ENCODE measurements around the gene TAF6L. TPM values are rescaled to one million over a fixed set of nuclear protein-coding genes. Genes with fewer than 3 reads are reported as not detected.

TAF6L gene
- total and polyA plus RNA-seq, 9 of the 15 experiments (the other 6 are each of a cell fraction or from before 2014, with no cell fraction given), result 0.04 to 45.5 (median 20.8) TPM

GRCh38 chr11:62831520-62832335, 60.5 kb downstream of the TAF6L start, which contains the start of gene STX5 (continued):
- 0 out of 4 replicates have a peak, but pooled peaks of 1 of the 2 experiments have one; percentile 44 for TF ChIP-seq ZMIZ1 (IDR thresholded peaks at IDR 0.05; ENCODE audit: low read depth in 2 of 2, low read length in 2 of 2)
- TF ChIP-seq THAP12 (CRISPR knock-in tag; IDR thresholded peaks at IDR 0.05), result peak; percentile 39; the same call in 1 of the 2 replicates
- no peak for TF ChIP-seq KAT2B (IDR thresholded peaks at IDR 0.05; ENCODE audit: low read depth, low read length)
- peak; percentile 93 for TF ChIP-seq SP2 (IDR thresholded peaks at IDR 0.05; ENCODE audit: extremely low read depth, low read depth, low read length, poor library complexity, severe bottlenecking)
- peak; percentile 73 for TF ChIP-seq ZBTB12 (CRISPR knock-in tag; IDR thresholded peaks at IDR 0.05)
- TF ChIP-seq, protein P1, sequence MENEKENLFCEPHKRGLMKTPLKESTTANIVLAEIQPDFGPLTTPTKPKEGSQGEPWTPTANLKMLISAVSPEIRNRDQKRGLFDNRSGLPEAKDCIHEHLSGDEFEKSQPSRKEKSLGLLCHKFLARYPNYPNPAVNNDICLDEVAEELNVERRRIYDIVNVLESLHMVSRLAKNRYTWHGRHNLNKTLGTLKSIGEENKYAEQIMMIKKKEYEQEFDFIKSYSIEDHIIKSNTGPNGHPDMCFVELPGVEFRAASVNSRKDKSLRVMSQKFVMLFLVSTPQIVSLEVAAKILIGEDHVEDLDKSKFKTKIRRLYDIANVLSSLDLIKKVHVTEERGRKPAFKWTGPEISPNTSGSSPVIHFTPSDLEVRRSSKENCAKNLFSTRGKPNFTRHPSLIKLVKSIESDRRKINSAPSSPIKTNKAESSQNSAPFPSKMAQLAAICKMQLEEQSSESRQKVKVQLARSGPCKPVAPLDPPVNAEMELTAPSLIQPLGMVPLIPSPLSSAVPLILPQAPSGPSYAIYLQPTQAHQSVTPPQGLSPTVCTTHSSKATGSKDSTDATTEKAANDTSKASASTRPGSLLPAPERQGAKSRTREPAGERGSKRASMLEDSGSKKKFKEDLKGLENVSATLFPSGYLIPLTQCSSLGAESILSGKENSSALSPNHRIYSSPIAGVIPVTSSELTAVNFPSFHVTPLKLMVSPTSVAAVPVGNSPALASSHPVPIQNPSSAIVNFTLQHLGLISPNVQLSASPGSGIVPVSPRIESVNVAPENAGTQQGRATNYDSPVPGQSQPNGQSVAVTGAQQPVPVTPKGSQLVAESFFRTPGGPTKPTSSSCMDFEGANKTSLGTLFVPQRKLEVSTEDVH (IDR thresholded peaks at IDR 0.05; ENCODE audit: low read depth, partially characterized antibody), result peak; percentile 13
- no peak for TF ChIP-seq WHSC1 (IDR thresholded peaks at IDR 0.05; ENCODE audit: low read length)
- TF ChIP-seq, protein P2, sequence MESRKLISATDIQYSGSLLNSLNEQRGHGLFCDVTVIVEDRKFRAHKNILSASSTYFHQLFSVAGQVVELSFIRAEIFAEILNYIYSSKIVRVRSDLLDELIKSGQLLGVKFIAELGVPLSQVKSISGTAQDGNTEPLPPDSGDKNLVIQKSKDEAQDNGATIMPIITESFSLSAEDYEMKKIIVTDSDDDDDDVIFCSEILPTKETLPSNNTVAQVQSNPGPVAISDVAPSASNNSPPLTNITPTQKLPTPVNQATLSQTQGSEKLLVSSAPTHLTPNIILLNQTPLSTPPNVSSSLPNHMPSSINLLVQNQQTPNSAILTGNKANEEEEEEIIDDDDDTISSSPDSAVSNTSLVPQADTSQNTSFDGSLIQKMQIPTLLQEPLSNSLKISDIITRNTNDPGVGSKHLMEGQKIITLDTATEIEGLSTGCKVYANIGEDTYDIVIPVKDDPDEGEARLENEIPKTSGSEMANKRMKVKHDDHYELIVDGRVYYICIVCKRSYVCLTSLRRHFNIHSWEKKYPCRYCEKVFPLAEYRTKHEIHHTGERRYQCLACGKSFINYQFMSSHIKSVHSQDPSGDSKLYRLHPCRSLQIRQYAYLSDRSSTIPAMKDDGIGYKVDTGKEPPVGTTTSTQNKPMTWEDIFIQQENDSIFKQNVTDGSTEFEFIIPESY (CRISPR knock-in tag; IDR thresholded peaks at IDR 0.05), result peak; percentile 10; the same call in 1 of the 2 replicates
